ENCODE data around the gene CFAP141.

The CFAP141 gene

DNA sequence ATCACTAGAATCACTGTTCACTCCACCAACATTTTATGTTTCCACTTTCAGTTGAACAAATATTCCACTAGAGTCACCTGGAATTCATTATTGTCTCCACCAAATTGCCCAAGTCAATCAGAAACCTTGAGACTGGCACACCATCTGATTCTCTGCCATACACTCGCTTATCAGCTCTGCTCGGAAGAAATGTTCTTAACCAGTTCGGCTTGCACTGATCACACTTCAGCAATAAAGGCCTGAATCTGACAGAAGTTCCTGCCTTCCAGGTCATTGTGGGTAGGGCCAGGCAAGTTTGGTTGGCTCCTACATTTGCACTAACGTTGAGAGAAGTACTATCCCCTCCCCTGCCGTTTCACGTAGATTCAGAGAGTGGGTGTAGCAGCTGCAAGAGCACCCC is 24.2 kb downstream of the CFAP141 start:
- TF ChIP-seq, protein P1, sequence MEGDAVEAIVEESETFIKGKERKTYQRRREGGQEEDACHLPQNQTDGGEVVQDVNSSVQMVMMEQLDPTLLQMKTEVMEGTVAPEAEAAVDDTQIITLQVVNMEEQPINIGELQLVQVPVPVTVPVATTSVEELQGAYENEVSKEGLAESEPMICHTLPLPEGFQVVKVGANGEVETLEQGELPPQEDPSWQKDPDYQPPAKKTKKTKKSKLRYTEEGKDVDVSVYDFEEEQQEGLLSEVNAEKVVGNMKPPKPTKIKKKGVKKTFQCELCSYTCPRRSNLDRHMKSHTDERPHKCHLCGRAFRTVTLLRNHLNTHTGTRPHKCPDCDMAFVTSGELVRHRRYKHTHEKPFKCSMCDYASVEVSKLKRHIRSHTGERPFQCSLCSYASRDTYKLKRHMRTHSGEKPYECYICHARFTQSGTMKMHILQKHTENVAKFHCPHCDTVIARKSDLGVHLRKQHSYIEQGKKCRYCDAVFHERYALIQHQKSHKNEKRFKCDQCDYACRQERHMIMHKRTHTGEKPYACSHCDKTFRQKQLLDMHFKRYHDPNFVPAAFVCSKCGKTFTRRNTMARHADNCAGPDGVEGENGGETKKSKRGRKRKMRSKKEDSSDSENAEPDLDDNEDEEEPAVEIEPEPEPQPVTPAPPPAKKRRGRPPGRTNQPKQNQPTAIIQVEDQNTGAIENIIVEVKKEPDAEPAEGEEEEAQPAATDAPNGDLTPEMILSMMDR (IDR thresholded peaks at IDR 0.05; ENCODE audit: low read depth, low read length): no peak
- DNase-seq: no peak
- Histone ChIP-seq H3K9me3 (ENCODE audit: severe bottlenecking) (no peaks in the 10 kb centered on the region), H3K27me3 (ENCODE audit: insufficient read depth, low read depth, severe bottlenecking) (no peaks in the 10 kb centered on the region), H3K36me3 (peaks cover 40% of the 10 kb centered on the region), H3K27ac (peak overlapping the region; percentile 78), H3K4me3 (ENCODE audit: low read depth, low read length) (peak overlapping the region; percentile 74)

DNA sequence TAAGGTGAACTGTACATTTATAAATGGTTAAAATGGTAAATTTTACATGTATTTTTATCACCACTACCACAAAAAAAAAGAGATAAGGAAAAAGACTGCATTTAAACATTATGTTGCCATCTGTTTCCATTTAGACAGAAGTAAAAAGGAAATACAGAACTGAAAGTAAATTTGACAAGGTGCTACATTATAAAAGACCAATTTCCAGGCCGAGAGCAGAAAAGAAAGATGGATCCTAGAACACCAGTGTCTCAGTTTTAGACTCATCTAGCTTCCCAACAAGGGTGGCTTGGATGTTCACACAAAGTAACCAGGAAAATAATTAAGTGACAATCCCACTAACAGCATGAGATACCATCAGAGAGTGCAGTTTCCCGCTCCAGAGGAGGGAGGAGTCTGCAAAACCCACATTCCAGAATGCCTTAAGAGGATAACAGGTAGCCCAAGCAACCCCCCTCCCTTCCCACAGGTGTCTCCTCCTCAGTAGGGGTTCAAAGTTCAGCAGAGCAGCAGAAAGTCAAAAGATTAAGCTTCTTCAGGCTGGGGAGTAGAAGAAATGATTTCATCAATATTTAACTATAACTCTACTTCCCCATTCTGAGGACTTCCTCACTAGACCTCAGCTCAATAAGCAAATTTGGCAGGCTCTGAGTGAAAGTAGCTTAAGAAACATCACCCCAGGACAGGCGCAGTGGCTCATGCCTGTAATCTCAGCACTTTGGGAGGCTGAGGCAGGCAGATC is 26.0 kb downstream of the CFAP141 start:
- H3K27ac ChIP-seq: no peak overlapping the region

DNA sequence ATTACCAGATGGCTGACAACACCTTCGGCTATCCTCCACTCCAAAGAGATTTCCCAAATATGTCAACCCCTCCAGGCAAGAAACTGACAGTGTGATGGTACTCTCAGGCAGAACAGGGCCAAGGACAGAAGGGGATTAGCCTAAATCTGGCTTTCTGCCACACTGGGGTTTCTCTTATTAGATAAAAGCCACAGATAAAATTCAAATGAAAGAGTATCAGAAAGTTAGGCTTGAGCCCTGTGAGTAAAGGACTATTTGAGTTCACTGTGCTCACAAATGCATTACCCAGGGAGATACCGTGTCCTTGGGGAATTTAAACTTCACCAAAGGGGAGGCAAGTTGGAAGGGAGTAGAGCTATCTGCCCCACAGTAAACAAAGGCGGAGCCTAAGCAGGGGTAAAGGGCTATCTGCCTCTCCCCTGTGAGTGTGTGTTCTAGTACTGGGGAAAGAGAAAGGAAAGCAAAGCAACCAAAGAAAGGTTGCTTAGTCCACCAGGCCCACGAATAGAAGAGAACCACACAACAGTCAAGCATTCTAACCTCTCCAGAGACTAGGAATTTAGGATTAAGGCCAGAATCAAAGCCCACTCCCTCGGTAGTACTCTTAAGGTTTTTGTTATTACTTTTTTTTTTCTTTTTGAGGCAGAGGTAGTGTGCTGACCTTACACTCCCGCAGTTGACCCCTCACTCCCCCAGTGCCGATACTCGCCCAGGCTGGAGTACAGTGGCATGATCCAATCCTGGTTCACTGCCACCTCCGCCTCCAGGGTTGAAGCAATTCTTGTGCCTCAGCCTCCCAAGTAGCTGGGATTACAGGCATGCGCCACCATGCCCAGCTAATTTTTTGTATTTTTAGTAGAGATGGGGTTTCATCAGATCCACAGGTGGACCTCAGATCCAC is 27.0 kb downstream of the CFAP141 start:
- DNase-seq: peak; percentile 64
- TF ChIP-seq, protein P1 (IDR thresholded peaks at IDR 0.05; ENCODE audit: low read depth, low read length): no peak
- Histone ChIP-seq H3K9me3 (ENCODE audit: severe bottlenecking) (no peaks in the 10 kb centered on the region), H3K27me3 (ENCODE audit: insufficient read depth, low read depth, severe bottlenecking) (no peaks in the 10 kb centered on the region), H3K27ac (peak overlapping the region; percentile 9), H3K4me3 (ENCODE audit: low read depth, low read length) (no peak overlapping the region), H3K36me3 (peaks cover 64% of the 10 kb centered on the region)

More for the DNA sequence above, 26.0 kb downstream of the CFAP141 start:
- H3K36me3 ChIP-seq: peaks cover 57% of the 10 kb centered on the region
- no peaks in the 10 kb centered on the region for H3K9me3 ChIP-seq (ENCODE audit: severe bottlenecking)
- DNase-seq: no peak
- TF ChIP-seq, protein P1 (IDR thresholded peaks at IDR 0.05; ENCODE audit: low read depth, low read length): no peak
- no peak overlapping the region for H3K4me3 ChIP-seq (ENCODE audit: low read depth, low read length)
- no peaks in the 10 kb centered on the region for H3K27me3 ChIP-seq (ENCODE audit: insufficient read depth, low read depth, severe bottlenecking)

DNA sequence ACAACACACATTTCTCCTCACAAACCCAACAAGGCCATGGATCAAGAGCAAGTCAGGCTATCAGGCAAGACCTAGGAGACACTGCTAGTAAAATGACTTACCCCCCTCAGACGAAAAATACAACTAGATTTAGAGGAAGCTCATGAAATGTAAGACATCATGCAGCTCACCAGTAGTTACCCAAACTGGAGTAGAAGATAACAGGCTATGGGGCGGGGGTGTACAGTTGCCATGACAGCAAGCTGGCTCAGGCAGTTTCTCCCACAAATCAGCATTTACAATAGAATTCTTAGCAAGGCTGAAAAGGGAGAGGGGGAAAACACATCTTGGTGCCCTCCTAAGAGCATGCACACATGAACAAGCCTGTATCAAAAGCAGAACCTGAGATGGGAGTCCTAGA is 28.1 kb downstream of the CFAP141 start:
- H3K27me3 ChIP-seq (ENCODE audit: insufficient read depth, low read depth, severe bottlenecking): no peaks in the 10 kb centered on the region
- TF ChIP-seq, protein P1 (IDR thresholded peaks at IDR 0.05; ENCODE audit: low read depth, low read length): no peak
- peak overlapping the region; percentile 2 for H3K27ac ChIP-seq
- H3K36me3 ChIP-seq: peaks cover 74% of the 10 kb centered on the region
- DNase-seq: no peak
- H3K9me3 ChIP-seq (ENCODE audit: severe bottlenecking): no peaks in the 10 kb centered on the region
- no peak overlapping the region for H3K4me3 ChIP-seq (ENCODE audit: low read depth, low read length)

DNA sequence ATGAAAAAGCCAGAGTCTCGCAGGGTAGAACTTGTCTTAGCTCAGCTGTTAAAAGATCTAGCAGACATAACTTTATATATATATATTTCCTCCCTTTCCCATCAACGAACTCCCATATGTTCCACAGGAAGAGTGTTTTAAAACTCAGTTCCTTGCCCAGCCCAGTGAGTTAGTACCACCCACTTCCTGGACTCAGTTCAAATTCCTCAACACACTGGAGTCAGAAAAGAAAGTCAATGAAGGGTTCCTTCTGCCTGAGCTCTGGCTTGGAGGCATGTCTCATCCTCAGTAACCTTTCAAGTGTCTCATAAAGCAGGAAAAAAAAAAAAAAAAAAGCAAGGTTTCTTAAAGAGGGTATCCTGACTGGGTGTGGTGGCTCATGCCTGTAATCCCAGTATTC is 29.8 kb downstream of the CFAP141 start:
- Histone ChIP-seq H3K27me3 (ENCODE audit: insufficient read depth, low read depth, severe bottlenecking) (no peaks in the 10 kb centered on the region), H3K9me3 (ENCODE audit: severe bottlenecking) (no peaks in the 10 kb centered on the region), H3K4me3 (ENCODE audit: low read depth, low read length) (no peak overlapping the region), H3K36me3 (peaks cover 83% of the 10 kb centered on the region), H3K27ac (no peak overlapping the region)
- TF ChIP-seq, protein P1 (IDR thresholded peaks at IDR 0.05; ENCODE audit: low read depth, low read length): no peak
- DNase-seq: no peak

All from WERI-Rb-1 (cell line).